Stimulated activated naive CD8-positive, alpha-beta T cell treated with anti-CD3 and anti-CD28 coated beads, Interleukin-15, Interleukin-2, amounts not matched to agents 100 ng/mL and 50 ng/mL, for 24 hours (primary cell): ENCODE measurements around the gene JAKMIP2.
A peak's percentile ranks its signal among the peaks of the same experiment; 100 is the strongest.
"Not testable (repeated sequence)": the region's sequence is repeated elsewhere in the genome, so short reads cannot be mapped to it uniquely, and the experiment has no call there.

Source experiments
- H3K27ac Mint-ChIP-seq: one replicate; pipeline ENCODE4 v1.8.0; 2021; ENCODE audit warnings: mild to moderate bottlenecking, mixed read lengths
- H3K27me3 Mint-ChIP-seq: one replicate; pipeline ENCODE4 v1.8.0; 2021; ENCODE audit warnings: mixed read lengths
- H3K36me3 Mint-ChIP-seq: one replicate; pipeline ENCODE4 v1.8.0; 2021; ENCODE audit warnings: low read depth, mixed read lengths
- H3K4me1 Mint-ChIP-seq: one replicate; pipeline ENCODE4 v1.8.0; 2021; ENCODE audit warnings: low read depth, mixed read lengths
- H3K4me3 Mint-ChIP-seq: one replicate; pipeline ENCODE4 v1.8.0; 2021; ENCODE audit warnings: mild to moderate bottlenecking, mixed read lengths
- H3K9me3 Mint-ChIP-seq: one replicate; pipeline ENCODE4 v1.8.0; 2021; ENCODE audit warnings: mixed read lengths

Gene JAKMIP2

DNA sequence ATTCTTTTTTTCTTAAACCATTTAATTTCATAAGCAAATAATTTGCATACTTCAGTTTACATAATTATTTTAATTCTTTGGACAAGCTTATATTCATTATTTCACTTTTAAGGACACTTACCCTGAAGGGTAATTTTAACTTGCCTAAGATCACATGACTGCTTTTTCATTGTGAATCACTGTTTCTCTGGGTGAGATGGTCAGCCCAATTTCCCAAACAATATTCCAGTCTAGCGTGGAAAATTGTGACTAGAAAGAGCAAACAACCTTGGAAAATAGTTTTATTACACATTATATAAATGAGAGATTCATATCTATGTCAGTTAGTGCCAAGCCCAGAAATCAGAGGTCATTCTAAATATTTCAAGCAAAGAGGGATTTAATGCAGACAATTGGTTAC is 21.4 kb upstream of the JAKMIP2 start:
- no peaks in the 10 kb centered on the region for H3K9me3 Mint-ChIP-seq
- no peak overlapping the region for H3K4me3 Mint-ChIP-seq
- H3K36me3 Mint-ChIP-seq = no peaks in the 10 kb centered on the region
- no peak overlapping the region for H3K27ac Mint-ChIP-seq
- no peaks in the 10 kb centered on the region for H3K27me3 Mint-ChIP-seq
- peaks cover 25% of the 10 kb centered on the region for H3K4me1 Mint-ChIP-seq

DNA sequence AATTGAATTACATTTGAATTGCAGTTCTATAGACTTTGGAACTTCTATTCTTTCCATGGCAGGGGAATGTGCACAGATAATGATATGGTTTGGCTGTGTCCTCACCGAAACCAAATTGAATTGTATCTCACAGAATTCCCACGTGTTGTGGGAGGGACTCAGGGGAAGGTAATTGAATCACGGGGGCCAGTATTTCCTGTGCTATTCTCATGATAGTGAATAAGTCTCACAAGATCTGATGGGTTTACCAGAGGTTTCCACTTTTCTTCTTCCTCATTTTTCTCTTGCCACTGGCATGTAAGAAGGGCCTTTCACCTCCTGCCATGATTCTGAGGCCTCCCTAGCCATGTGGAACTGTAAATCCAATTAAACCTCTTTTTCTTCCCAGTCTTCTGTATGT is 20.6 kb upstream of the JAKMIP2 start:
- H3K27me3 Mint-ChIP-seq, H3K4me3 Mint-ChIP-seq, H3K27ac Mint-ChIP-seq, H3K36me3 Mint-ChIP-seq, H3K9me3 Mint-ChIP-seq: not testable (repeated sequence)
- H3K4me1 Mint-ChIP-seq = peaks cover 25% of the 10 kb centered on the region

DNA sequence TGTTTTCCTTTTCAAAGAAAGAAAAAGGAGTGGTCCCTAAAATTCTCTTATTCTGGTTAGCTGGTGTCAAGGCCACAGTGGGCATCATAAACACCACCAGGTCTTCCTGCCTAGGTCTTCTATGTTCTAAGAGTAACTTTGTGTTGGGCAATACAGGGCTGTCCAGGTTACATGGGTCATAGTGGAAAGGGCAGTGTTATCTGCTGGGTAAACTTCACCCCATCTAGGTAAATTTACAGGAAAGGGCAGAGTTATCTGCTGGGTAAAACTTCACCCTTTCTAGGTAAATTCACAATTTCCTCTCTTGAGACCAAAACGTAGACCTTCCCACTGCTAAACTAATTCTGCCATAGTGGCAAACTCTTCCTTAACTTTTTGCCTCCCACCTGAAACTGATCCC is 18.9 kb upstream of the JAKMIP2 start:
- no peak overlapping the region for H3K4me3 Mint-ChIP-seq
- no peaks in the 10 kb centered on the region for H3K9me3 Mint-ChIP-seq
- H3K36me3 Mint-ChIP-seq = no peaks in the 10 kb centered on the region
- H3K27ac Mint-ChIP-seq = no peak overlapping the region
- H3K27me3 Mint-ChIP-seq = no peaks in the 10 kb centered on the region
- peaks cover 25% of the 10 kb centered on the region for H3K4me1 Mint-ChIP-seq

DNA sequence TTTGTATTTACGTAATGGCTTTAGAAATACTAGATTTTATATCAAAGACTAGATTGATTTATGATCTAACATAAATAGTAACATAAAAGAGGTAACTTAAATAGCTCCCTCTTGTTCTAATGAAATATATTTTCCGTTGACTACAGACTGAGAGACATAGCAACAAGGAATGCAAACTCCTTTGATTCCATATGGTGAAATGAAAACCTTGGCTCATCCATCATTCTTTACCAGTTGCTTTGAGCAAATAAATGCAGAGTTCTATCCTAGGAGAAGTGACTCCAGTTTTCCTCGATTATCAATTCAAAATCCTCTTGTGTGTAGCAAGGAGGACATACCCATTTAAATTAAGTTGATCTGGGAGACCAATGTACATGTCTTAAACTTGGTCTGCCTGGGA is 18.0 kb upstream of the JAKMIP2 start:
- H3K27ac Mint-ChIP-seq = no peak overlapping the region
- peaks cover 22% of the 10 kb centered on the region for H3K4me1 Mint-ChIP-seq
- no peaks in the 10 kb centered on the region for H3K27me3 Mint-ChIP-seq
- H3K9me3 Mint-ChIP-seq = no peaks in the 10 kb centered on the region
- no peak overlapping the region for H3K4me3 Mint-ChIP-seq
- H3K36me3 Mint-ChIP-seq = no peaks in the 10 kb centered on the region

DNA sequence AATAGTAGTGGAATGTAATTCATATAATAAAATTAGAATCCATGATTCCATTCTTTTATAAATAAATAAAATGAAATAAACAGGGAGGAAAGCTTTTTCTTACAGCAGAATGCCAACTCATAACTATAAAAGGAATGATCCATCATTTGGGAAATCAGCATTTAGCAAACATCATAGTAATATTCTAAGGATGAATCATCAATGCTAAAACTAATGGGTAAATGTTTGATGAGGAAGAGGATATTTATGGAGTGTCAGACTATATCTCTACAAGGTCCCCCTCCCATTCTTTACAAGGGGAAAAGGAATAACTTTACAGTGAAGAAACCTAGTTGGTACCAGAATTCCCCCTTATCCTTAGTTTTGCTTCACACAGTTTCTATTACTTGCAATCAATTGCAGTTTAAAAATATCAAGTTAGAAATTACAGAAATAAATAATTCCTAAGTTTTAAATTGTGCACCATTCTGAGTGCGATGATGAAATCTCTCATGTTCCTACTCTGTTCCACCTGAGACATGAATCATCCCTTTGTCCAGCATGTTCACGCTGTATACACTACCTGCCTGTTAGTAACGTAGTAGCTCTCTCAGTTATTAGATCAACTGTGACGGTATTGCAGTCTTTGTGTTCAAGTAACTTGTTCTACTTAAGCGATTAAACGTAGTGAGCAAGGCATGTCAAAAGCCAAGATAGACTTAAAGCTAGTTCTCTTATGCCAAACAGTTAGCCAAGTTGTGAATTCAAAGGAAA is 14.2 kb upstream of the JAKMIP2 start:
- no peak overlapping the region for H3K27ac Mint-ChIP-seq
- H3K27me3 Mint-ChIP-seq = no peaks in the 10 kb centered on the region
- H3K36me3 Mint-ChIP-seq = no peaks in the 10 kb centered on the region
- no peaks in the 10 kb centered on the region for H3K4me1 Mint-ChIP-seq
- H3K9me3 Mint-ChIP-seq = no peaks in the 10 kb centered on the region
- no peak overlapping the region for H3K4me3 Mint-ChIP-seq

DNA sequence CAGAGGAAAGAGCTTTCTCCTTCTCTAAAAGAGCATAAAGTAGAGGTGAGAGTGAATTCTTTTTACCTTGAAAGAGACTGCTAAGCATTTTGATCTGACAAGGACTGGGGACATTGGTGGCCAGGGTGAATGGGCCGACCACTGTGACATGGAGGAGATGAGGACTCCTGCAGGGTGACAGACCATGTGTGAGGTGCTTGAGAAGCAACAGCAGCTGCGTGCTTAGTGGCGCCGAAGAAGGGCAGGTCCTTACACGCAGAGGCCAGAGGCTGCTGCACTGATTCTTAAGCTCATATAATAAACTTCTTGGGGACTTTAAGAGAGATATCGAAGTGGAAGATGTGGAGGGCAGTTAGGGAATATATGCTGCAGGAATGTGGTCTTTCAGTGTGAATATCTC is 8.7 kb upstream of the JAKMIP2 start:
- H3K27me3 Mint-ChIP-seq = no peaks in the 10 kb centered on the region
- no peak overlapping the region for H3K4me3 Mint-ChIP-seq
- H3K9me3 Mint-ChIP-seq = no peaks in the 10 kb centered on the region
- H3K4me1 Mint-ChIP-seq = no peaks in the 10 kb centered on the region
- H3K27ac Mint-ChIP-seq = no peak overlapping the region
- H3K36me3 Mint-ChIP-seq = no peaks in the 10 kb centered on the region

DNA sequence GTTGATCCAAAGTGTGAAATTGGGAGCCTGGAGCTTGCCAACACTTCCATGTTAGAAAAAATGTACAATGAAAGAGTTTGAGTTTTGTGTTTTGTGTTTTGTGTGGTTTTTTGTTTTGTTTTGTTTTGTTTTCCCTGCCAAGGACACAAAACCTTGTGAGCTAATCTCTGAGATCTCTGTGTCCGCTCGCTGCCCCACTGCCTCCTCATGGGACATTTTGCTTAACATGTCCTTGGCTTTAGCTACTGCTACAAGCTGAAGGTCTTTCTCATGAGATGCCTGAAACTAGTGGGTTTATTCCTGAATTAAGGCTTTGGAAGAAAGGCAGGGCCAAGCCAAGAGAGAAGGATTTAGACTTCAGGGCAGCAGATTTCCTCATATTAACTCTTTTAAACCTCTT is 7.3 kb upstream of the JAKMIP2 start:
- Mint-ChIP-seq H3K27ac (no peak overlapping the region), H3K36me3 (no peaks in the 10 kb centered on the region), H3K9me3 (no peaks in the 10 kb centered on the region), H3K27me3 (no peaks in the 10 kb centered on the region), H3K4me3 (no peak overlapping the region), H3K4me1 (no peaks in the 10 kb centered on the region)

DNA sequence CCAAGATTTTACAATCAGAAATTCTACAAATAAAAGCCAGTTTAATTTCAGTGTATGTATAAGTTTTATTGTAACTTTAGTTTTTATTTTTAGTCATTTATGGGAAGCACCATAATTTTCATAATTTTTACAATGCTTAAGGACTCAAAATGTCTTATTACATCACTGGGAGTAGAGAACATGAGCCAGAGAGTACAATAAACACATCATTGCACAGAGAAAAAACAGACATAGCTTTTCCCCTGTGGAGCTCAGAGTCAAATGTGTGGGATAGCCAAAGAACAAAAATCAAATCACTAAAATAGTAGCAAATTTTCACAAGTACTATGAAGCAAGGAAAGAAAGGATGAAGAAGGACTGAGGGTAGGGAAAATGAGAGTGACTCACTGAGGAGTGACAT is 5.5 kb upstream of the JAKMIP2 start:
- Mint-ChIP-seq H3K4me1 (no peaks in the 10 kb centered on the region), H3K9me3 (no peaks in the 10 kb centered on the region), H3K36me3 (no peaks in the 10 kb centered on the region), H3K4me3 (no peak overlapping the region), H3K27me3 (no peaks in the 10 kb centered on the region), H3K27ac (no peak overlapping the region)

DNA sequence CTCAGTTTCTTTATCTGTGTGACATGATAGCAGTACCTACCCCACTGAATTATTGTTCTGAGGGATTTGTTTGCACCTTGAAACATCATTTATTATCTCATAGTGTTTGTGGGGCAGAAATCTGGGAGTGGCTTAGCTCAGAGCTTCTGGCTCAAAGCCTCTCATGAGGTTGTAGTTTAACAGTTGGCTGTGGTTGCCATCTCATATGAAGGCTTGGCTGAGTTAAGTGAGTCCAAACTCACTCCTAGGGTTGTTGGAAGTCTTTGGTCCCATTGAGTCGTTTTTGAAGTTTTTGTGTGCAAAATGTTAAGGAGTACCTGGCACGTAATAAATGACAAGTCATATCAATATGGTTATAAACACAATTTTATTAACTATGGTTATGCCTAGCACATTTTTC is 3.6 kb upstream of the JAKMIP2 start:
- H3K27ac Mint-ChIP-seq = no peak overlapping the region
- no peak overlapping the region for H3K4me3 Mint-ChIP-seq
- no peaks in the 10 kb centered on the region for H3K9me3 Mint-ChIP-seq
- no peaks in the 10 kb centered on the region for H3K27me3 Mint-ChIP-seq
- H3K36me3 Mint-ChIP-seq = no peaks in the 10 kb centered on the region
- H3K4me1 Mint-ChIP-seq = peaks cover 15% of the 10 kb centered on the region

DNA sequence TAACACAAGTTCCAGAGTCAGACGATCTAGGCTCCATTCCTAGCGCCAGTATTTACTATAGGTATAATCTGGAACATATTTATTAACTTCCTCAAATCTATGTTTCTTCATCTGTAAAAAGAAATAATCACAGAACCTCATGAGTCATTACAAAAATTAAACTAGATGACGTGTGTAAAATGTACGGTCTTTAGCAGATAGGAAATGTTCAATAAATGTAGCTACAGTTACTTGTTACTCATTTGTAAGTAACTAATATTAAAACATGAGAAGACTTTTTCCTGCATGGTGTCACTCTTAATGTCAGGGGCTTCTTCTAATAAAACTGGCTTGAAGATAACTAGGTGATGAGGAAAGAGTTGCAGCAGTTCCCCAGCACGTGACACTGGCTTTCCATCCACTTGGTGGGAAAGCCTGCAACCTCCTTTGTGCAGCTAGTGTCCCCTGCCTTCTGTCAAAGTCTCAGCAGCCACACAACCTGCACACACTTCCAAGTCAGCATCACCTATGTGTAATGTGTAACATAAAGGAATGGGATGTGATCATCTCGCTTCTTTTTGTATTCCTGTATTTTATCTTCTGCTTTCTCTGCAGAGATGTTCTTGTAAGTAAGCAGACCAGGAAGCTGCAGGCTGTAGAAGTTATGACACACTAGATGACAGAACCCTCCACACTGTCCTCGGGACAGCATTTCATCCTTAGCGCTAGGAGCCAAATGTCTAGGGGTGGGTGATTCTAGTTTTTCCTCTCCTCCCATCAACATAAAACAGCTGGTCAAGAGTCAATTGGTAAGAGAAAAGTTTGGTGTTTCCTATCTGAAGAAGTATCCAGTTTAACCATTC is 1.8 kb upstream of the JAKMIP2 start:
- H3K36me3 Mint-ChIP-seq = no peaks in the 10 kb centered on the region
- H3K9me3 Mint-ChIP-seq = no peaks in the 10 kb centered on the region
- no peak overlapping the region for H3K4me3 Mint-ChIP-seq
- no peaks in the 10 kb centered on the region for H3K27me3 Mint-ChIP-seq
- H3K27ac Mint-ChIP-seq = no peak overlapping the region
- H3K4me1 Mint-ChIP-seq = peaks cover 26% of the 10 kb centered on the region

DNA sequence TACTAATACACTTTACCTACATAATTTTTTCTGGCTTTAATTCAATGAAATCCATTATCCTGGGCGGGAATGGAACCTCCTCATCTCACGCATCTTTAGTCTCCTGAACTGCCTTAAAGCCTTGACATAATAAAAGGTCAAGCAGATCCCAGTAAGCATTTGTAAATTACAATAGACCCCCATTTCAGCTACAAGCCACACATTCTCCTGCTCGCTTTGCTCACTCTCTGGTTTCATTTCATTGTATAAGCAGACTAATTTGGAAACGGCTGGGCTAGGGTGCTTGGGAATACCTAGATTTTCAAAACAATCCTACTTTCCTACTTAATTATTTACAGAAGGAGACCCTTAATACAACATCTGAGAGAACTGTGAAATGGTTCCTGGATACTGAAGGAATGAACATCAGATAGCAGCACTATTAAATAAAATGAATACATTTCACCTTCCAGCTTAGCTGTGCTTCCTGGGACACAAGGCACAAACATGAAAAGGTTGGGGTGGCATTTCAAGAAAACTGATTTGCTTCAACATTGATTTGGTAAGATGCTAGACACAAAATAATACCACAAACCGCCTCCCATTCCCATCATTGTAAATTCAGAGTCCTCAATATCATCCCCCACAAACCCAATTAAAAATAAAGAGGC is 1.5 kb downstream of the JAKMIP2 start:
- Mint-ChIP-seq H3K4me1 (peaks cover 26% of the 10 kb centered on the region), H3K27me3 (no peaks in the 10 kb centered on the region), H3K36me3 (peaks cover 8% of the 10 kb centered on the region), H3K9me3 (no peaks in the 10 kb centered on the region), H3K4me3 (peak overlapping the region; percentile 89), H3K27ac (no peak overlapping the region)

DNA sequence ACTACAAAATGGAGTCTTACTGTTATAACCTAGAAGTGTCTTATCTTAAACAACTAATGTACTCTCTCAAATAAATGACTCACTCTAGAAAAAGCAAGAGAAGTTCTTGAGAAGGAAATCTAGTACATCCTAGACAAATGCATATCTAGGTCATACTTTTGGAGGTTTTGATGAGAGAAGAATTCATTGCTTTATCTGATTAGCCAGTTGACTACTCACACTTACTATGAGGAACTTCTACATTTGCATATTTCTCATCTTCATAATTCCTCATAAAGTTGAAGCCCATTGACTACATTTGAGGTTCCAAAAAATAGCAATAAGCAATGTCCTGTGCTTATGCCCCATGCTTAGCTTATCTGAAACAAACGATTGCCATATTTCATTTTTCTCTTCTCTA is 2.8 kb downstream of the JAKMIP2 start:
- H3K27me3 Mint-ChIP-seq = no peaks in the 10 kb centered on the region
- no peak overlapping the region for H3K4me3 Mint-ChIP-seq
- peaks cover 8% of the 10 kb centered on the region for H3K36me3 Mint-ChIP-seq
- H3K9me3 Mint-ChIP-seq = no peaks in the 10 kb centered on the region
- peaks cover 26% of the 10 kb centered on the region for H3K4me1 Mint-ChIP-seq
- H3K27ac Mint-ChIP-seq = no peak overlapping the region

DNA sequence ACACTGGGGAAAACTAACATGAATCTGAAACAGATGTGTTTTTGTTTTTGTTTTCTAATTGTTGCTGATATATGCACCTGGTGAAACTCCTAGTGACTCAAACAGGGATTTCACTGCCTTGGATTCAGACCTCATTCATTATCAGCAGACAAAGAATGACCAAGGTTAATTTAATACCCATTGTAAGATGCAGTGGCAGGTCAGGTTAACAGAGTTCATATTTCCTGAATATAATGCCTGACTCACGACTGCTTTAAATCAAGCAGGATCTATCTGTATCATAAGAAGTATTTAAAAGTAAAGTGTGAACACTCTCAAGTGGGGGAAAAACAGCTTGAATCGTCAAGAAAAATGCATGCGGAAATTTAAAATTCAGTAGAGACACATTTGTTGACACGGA is 5.5 kb downstream of the JAKMIP2 start:
- no peak overlapping the region for H3K27ac Mint-ChIP-seq
- H3K4me1 Mint-ChIP-seq = peaks cover 17% of the 10 kb centered on the region
- H3K9me3 Mint-ChIP-seq = no peaks in the 10 kb centered on the region
- H3K36me3 Mint-ChIP-seq = peaks cover 8% of the 10 kb centered on the region
- H3K4me3 Mint-ChIP-seq = no peak overlapping the region
- no peaks in the 10 kb centered on the region for H3K27me3 Mint-ChIP-seq

DNA sequence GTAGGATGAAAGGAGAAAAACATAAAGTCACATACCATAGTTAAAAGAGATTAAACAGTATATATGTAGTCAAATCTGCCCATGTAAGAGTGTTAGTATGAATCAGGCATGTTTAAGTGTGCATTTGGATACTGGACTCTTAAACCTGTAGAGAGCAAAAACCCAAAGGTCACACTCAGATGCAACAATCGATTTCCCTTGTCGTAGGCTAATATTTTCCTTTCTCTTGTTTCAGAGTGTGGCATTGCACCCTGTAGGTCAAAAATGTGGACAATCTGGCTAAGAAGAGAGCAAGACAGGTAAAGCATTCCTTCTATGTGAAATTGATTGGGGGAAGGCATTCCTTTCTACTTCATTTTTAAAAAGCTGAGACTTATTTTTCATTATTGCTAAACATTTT is 8.9 kb downstream of the JAKMIP2 start:
- Mint-ChIP-seq H3K4me3 (no peak overlapping the region), H3K4me1 (no peaks in the 10 kb centered on the region), H3K36me3 (peaks cover 8% of the 10 kb centered on the region), H3K27me3 (no peaks in the 10 kb centered on the region), H3K9me3 (no peaks in the 10 kb centered on the region), H3K27ac (no peak overlapping the region)

DNA sequence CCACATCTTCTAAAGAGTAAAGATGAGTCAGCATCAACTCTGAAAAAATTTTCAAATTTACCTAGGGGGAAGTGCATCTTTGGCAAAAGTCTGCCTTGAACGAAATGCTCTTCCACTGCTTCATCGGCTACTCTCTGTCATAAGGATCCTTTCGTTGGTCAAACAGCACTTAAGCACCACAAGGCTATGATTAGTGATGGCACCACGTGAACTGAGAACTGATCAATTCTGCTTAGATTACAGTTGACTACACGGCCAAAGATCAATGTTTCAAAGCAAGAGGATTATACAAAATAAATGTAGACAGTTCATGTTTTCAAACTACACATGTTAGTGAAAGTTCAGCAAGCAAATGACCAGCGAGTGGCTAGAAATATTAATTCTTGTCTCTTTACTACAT is 9.4 kb downstream of the JAKMIP2 start:
- no peaks in the 10 kb centered on the region for H3K27me3 Mint-ChIP-seq
- H3K4me1 Mint-ChIP-seq = no peaks in the 10 kb centered on the region

More for the DNA sequence above, 9.4 kb downstream of the JAKMIP2 start:
- Mint-ChIP-seq H3K27ac (no peak overlapping the region), H3K4me3 (no peak overlapping the region), H3K36me3 (peaks cover 8% of the 10 kb centered on the region), H3K9me3 (no peaks in the 10 kb centered on the region)
